Epidermal melanocyte (primary cell): ENCODE results near the gene SPG21.

Source experiments
- DNase-seq: peaks from one replicate; pipeline ENCODE4 v3.0.0; 2011; ENCODE audit warnings: low spot score; ENCODE audit not compliant: insufficient read length

SPG21 gene

DNA sequence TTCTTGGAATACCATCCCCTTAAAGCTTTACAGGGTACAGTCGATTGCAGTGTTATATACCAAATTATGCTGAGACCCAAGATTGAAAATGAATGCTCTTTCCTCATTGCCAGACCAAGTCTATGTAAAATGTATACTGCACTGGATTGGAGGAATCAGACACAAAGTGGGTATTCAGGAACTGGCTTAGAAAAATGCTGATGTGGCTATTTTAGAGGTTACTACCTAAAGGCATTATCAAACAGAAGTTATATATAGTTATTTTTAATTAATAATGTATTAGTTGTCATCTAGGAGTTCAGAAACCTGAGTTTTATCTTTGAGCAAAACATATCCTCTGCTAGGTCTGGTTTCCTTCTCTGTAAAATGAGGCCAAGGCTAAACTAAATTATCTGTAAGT is 3.6 kb upstream of the SPG21 start:
- DNase-seq: no peak

DNA sequence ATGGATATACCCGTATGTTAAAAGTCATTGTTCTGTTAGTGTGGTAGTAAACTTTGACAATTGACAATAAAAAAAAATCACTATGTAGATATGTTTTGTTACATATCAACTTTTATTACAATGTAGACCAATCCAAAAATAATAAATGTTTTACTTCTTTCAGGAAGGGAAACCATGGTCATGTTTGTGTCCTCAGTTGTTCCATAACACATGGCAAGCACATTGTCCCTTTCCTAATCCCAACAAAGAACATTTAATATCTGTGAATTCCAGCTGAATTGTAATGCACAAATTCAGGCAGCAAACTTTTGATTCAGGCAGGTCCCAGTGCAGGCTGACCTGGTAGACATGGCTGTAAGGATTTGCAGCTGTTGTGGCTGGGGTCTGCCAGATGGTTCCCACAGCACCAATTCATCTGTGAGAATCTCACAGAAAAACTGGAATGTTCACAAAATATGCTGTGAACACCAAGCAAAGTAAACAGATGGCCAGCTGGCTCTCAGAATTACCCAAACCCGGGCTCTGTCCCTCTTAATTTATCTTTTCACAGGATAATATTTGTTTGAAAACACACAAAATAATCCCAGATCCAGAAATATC is 1.9 kb upstream of the SPG21 start:
- DNase-seq: peak; percentile 15

DNA sequence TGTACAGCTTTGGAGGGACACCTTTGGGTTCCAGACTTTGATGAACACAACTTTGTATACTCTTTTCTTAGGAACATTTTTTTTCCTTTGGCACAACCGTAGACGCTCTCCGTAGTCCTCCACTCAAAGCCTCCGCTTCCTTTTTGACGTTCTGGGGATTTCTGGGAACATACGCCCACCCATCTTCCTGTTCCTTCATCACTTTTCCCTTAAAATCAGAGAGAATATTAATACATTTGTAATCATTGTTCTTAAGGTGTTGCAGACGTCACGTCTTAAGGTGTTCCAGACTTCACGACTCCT is 405 bp upstream of the SPG21 start:
- DNase-seq: no peak

DNA sequence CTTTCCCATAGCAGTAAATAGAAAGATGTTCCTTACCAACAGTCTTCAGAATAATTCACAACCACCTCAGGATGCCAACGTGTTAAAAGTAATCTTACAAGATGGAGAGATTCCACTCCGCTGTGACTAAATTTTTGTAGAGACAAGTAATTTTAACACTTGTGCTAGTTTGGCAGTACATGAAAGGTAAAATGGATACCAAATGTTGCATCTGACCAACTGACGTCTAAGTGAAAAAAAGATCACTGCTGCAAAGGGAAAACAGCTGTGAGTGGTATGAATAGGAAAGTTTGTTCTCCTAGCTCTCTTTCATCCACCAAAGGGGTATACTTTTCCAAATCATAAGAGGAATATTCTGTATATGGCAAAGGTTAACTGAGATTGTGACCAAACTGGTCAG is 2.6 kb downstream of the SPG21 start:
- DNase-seq: no peak

DNA sequence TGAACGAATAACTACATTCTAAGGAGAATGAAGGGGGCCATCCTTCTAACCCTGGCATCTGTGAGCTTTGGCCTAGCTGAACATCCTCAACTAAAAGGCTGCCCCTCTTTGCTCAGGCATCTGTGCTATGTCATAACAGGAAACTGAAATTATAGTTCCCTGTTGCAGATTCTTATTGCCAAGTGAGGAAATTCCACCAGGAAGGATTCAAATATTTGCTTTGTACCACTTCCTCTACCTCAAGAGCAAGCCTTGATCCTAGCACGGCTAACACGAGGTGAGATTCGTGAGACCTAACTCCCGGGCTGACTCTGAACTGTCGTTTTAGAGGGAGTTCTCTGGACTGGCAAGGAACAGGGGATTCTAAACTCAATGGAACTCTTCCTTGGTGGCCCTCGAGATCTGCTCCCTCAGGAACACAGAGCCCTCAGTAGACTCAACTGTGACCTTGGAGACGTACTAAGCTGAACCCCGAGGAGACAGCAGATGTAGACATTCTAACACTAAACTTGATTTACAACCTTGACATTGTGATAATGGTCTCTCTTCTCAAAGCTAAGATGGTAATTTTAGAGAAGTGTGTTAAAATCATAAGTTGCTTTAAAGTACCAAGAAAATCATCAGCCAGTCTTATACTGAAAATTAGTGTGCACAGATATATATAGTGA is 4.2 kb downstream of the SPG21 start:
- no peak for DNase-seq

DNA sequence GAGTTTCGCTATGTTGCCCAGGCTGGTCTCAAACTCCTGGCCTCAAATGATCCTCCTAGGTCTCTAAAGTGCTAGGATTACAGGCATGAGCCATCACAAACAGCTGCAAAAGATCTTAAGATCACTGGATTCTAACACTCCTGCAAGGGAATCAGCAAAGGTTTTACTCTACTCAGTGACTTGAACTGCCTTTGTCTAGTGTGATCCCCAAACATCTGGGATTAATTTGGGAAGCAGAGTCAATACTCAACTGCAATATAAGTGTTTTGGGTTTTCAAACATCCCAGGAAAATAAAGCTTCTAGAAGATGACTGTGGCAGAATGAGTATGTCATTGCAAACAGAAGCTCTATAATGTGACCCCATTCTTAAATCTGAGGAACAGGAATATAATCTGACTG is 7.2 kb downstream of the SPG21 start:
- DNase-seq: no peak

DNA sequence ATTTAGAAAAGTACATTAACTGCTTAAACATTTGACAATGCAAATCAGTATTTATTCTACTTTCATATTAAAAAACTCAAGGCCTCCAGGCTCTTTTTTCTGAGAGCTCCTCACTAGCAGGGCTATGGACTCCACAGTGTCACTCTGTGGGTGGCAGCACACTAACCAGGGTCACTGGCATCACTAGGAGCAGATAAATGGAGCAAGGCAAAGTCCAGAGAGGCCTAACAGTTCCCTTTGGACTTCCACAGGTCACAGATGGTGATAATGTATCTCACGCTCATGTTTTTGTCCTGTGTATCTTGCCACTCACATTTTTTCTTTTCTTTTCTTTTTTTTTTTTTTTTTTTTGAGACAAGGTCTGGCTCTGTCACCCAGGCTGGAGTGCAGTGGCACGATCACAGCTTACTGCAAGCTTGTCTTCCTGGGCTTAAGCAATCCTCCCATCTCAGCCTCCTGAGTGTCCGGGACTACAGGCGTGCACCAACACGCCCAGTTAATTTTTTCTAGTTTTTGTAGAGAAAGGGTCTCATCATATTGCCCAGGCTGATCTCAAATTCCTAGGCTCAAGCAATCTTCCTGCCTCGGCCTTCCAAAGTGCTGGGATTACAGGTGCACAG is 7.8 kb downstream of the SPG21 start:
- DNase-seq: no peak

DNA sequence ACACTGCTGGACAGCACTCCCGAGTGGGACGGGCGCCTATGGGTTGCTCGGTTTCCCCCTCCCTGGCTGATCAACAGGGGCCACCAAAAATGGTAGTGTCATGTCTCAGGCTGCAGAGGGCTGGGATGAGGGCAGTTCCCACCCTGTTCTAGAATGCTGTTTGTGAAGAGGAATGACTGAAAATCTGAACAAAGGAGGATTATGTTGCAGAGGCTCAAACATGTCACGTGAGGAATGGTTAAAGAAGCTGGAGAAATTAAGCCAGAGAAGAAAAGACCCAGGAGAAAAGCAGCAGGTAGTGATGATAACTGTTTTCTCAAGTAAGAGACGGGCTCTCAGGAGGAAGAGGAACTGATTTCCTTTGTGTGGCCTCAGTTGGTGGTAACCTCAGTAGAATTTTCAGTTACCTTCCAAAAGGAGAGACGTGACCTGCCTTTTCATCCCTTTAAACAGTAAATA is 10.4 kb downstream of the SPG21 start:
- no peak for DNase-seq

DNA sequence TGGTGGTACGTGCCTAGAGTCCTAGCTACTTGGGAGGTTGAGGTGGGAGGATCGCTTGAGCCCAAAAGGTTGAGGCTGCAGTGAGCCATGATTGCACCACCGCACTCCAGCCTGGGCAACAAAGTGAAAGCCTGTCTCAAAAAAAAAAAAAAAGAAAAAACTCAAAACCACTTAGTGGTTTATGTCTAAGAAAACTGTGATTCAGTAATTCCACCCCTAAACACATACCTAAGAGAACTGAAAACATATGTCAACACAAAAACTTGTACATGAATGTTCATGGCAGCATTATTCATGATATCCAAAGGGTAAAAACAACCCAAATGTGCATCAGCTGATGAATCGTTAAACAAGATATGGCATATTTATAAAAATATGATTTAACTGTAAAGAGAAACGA is 14.3 kb downstream of the SPG21 start:
- DNase-seq: no peak

DNA sequence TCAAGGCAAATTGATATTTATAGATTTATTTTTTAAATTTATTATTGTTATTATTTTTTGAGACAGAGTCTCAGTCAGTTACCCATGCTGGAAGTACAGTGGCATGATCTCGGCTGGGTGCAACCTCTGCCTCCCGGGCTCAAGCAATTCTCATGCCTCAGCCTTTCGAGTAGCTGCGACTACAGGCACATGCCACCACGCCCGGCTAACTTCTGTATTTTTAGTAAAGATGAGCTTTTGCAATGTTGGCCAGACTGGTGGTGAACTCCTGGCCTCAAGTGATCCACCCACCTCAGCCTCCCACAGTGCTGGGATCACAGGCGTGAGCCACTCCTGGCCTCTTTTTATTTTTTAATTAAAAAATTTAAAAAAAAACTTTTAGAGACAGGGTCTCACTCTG is 19.0 kb downstream of the SPG21 start:
- DNase-seq: no peak

DNA sequence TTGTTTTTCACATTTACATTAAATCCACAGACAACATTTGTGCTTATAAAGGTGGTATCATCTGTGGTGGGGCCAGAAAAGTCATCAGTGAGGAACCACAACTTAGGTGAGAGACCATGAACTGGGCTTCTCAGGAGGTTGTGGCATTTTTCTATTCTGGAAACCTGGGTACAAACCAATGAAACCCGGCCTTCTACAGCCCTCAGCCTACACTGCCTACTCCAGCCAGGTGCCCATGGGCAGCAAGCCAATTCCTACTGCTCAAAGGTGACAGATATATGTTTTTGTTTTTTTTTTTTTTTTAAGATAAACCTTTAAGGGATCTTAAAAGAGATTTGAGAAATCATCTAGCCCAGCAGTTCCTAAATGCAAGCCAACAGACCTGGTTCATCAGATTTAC is 20.3 kb downstream of the SPG21 start:
- no peak for DNase-seq

DNA sequence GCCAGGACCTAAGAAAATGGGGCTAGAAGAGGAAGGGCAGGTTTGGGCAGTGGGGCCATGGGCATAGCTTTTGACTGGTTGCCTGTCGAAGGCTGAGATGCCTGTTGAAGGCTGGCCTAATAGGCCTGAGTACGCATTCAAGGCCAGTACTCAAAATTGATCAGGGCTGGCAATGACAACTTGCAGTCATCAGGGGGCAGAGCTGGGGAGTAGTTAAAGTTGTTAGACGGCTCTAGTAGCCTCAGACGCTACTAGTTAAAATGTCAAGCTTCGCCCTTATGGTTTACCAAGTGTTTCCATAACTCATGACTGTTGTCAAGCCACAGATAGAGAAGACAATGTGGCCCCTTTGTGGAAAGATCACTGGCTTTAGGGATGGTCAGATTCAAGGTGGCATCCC is 28.7 kb downstream of the SPG21 start:
- no peak for DNase-seq

DNA sequence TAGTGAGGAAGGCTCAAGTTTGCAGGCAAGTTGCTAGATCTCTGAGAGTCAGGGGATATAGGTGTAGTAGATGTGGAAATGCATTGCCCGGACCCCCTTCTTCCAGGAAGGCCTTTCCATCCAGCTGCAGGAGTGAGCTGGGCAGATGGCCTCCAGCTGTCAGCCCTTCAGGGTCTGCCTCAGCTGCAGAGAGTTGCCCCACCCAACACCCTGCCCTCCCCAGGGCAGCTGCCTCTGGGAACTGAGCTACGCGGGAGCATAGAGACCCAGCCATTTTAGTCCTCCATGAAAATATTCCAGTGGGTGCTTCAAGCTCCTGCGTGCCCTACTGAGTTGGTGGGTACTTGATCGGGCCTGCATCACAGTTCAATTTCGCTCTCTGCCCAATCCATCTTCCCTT is 29.6 kb downstream of the SPG21 start:
- DNase-seq: no peak

DNA sequence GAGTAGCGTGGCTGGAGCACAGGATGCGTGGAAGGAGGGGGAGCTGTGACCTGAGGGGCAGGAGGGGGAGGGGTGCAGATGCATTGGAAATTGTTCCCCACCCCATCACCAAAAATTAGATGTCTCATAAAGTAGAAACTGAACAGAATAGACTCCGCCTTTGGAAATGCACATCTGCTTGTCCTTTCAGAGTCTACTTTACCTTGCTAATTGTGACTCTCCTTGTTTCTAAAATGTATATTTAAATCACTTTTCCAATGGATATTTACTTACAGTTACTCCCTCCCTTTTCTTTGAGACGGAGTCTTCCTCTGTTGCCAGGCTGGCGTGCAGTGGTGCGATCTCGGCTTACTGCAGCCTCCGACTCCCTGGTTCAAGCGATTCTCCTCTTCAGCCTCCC is 30.6 kb downstream of the SPG21 start:
- no peak for DNase-seq

DNA sequence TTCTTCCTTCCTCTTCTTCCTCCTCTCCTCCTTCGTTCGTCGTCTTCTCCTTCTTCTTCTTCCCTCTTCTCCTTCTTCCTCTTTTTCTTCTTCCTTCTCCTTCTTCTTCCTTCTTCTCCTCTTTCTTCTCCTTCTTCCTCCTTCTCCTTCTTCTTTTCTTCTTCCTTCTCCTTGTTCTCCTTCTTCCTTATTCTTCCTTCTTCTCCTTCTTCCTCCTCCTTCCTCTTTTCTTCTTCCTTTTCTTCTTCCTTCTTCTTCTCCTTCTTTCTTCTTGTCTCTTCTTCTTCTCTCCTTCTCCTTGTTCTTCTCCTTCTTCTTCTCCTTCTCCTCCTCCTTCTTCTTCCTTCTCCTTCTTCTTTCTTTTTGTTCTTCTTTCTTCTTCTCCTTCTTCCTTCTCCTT is 35.3 kb downstream of the SPG21 start:
- no peak for DNase-seq

DNA sequence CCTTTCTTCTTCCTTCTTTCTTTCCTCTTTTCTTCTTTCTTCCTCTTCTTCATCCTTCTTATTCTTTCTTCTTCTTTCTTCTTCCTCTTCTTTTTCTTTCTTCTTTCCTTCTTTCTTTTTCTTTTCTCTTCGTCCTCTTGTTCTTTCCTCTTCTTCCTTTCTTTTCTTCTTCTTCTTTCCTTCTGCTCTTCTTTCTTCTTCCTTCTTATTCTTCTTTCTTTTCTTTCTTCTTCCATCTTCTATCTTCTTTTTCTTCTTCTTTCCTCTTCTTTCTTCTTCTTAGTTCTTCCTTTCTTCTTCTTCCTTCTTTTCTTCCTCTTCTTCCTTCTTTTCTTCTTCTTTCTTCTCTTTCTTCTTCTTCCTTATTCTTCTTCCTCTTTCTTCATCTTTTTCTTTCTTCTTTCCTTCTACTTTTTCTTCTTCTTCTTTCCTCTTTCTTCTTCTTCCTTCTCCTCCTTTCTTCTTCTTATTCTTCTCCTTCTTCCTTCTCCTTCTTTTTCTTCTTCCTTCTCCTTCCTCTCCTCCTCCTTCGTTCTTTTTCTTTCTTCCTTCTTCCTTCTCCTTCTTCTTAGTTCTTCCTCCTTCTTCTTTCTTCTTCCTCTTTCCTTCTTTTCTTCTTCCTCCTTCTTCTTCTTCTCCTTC is 37.8 kb downstream of the SPG21 start:
- DNase-seq: no peak

DNA sequence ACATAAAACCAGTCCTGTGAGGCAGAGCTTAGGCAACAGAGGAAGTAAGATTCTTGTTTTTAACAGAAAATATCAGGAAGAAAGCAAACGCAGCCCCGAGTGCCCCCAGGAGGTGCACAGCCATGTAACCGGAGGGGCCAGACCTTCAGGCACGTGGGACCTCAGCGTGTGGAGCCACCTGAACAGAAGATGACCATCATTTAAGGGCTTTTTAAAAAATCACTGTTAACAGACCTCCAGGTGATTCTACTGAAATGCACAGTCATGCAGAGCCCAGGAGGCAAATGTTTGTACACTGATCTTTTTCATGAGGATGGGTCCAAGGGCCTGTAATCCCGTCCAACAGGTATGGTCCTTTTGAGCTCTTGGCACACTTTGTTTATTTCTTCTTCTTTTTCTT is 38.8 kb downstream of the SPG21 start:
- no peak for DNase-seq

DNA sequence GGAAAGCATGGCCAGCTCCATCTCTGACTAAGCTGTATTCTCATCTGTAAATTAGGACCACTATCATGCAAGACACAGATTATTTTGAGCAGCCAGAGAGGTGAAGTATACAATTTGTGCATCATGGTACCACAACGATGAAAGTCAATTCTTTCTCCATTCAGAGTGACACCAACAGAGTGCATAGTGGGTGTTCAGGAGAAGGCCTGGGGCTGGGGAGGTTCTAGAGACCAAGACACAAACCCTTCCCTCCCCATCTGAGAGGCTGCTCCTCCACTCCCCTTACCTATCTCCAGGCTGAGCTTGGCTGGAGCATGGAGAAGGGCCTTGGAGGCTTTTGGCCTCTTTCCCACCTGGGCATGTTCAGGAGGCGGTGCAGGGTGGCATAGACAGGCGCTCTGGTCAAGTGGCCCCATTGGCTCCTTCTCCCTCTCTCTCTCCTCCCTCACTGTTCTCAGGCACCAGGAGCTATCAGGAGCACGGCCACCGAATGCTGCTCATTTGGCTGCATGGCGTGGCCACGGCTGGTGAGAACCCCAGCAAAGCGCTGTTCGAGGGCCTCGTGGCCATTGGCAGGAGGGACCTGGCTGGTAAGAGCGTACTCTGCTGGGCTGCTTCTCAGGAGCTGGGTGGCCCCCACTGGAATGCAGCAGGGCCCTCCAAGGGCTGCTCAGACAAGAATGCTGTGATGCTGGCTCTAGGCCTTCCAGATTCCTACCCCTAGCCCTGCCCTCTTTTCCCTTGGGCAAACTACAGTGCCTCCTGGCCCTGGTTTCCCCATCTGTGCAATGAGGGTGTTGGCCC is 40.1 kb downstream of the SPG21 start:
- DNase-seq: no peak

DNA sequence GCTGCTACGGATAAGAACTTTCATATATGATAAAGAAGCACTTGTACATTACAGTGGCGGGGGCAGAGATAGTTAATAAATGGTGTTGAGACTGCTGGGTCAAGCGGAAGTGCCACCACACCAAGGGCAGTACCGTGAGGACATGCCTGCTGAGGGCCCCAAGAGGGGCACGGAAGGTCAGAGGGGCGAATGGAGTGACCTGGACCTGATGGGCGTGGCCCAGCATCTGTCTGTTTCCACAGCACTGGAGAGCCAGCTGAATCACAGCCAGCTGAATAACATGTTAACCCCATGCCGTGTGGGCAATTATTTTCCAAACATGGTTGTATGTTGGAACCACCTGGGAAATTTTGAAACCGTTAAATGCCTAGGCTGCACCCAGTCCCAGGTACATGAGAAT is 40.8 kb downstream of the SPG21 start:
- no peak for DNase-seq

DNA sequence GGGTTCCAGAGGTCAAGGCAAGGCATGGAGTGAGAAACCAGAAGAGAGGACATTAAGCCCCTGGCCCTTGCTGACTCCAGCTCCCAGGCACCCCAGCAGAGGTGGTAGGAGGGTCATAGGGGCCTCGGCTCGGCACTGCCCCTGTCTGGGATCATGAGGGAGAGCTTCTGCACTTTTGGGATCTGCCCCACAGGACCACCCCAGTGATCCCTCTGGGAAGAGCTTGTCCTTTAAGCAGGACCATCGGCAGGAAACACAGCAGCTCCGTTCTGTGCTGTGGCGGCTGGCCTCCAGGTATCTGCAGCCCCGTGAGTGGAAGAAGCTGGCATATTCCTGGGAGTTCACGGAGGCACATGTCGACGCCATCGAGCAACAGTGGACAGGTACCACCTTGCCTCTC is 42.5 kb downstream of the SPG21 start:
- DNase-seq: no peak

DNA sequence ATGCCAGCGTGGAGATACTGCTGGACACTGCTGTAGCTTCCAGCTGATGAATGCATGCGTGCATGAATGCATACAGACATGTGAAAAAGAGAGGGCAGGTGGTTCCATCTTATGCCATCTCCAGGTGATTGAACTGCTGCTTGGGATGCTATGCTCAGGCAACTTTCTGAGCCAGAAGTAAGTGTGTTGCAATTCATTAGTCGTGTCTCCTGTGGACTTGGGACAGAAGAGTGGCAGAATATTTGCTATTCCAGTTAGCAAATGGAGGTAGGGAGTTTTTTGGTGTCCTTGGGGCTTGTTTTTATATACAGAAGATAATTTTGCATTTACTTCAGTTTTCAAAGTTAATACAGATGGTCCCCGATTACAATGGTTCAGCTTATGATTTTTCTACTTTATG is 44.8 kb downstream of the SPG21 start:
- DNase-seq: no peak
